Gastrocnemius medialis (tissue), 4 donors: Measurements from ENCODE around the gene SRGAP1. TPM values are rescaled to one million over a fixed set of nuclear protein-coding genes. Genes with fewer than 3 reads are reported as not detected.

Experiments
- ATAC-seq, 2 donors: fragments of 150-250 bp; one replicate each; pipeline ENCODE4 v1.9.1; 2016
- DNase-seq, 2 donors: peaks; one replicate each; pipeline ENCODE4 v3.0.0-alpha.2; 2019
- H3K27ac ChIP-seq, 4 donors: fragments of 200-600 bp; sonication (generic); 1 replicate in 1 of 4; 2 replicates in 3 of 4; pipeline ENCODE4 v1.5.1; 2016 to 2018; ENCODE audit warnings: mild to moderate bottlenecking in 2 of 4, moderate library complexity in 1 of 4
- H3K27me3 ChIP-seq, 3 donors: fragments of 200-600 bp; sonication (generic) in 2 of 3; 1 replicate in 1 of 3; 2 replicates in 2 of 3; pipeline versions ENCODE4 v1.5.1 to v1.6.0; 2016 to 2019; ENCODE audit warnings: mild to moderate bottlenecking in 1 of 3, moderate library complexity in 1 of 3
- H3K36me3 ChIP-seq, 2 donors: fragments of 200-600 bp; sonication (generic) in 1 of 2; one replicate each; pipeline ENCODE4 v1.5.1; 2017 to 2018
- H3K4me1 ChIP-seq, 2 donors: fragments of 200-600 bp; sonication (generic) in 1 of 2; one replicate each; pipeline ENCODE4 v1.5.1; 2016 to 2017; ENCODE audit warnings: mild to moderate bottlenecking in 2 of 2
- H3K4me3 ChIP-seq, 4 donors: fragments of 200-600 bp; sonication (generic) in 3 of 4; 1 replicate in 1 of 4; 2 replicates in 3 of 4; pipeline ENCODE4 v1.5.1; 2016 to 2019; ENCODE audit warnings: mild to moderate bottlenecking in 2 of 4
- H3K9me3 ChIP-seq, 3 donors: fragments of 200-600 bp; sonication (generic) in 2 of 3; 1 replicate in 1 of 3; 2 replicates in 2 of 3; pipeline ENCODE4 v1.5.1; 2016 to 2019
- POLR2A ChIP-seq, 2 donors: fragments of 450-650 bp; IDR thresholded peaks; one replicate each; pipeline ENCODE4 v1.6.1; 2017; ENCODE audit warnings: antibody characterized with exemption in 2 of 2, mild to moderate bottlenecking in 2 of 2, moderate library complexity in 2 of 2
- in situ Hi-C, 4 donors: fragments of 200-750 bp; cut with MboI; loops; one replicate each; pipeline versions ENCODE4 v1.15.0 to v1.8.0; 2017; ENCODE audit warnings: low sequenced_read_pairs in 4 of 4
- intact Hi-C: fragments of 100-400 bp; cut with DNase I; formaldehyde crosslinking; loops from one replicate; pipeline ENCODE4 v1.15.1; 2023; ENCODE audit warnings: low total_unique reads
- total RNA-seq, 4 donors: library from RNA; depleted of rRNA; stranded (reverse); fragments of >200 nt; gene quantifications; one replicate each; pipeline versions ENCODE4 v1.1.0 to v1.2.3, GENCODE V29; 2016
- TF ChIP-seq, protein P1 (sequence below), 5 experiments: fragments of 450-650 bp in 3 of 5; fragments of 200-600 bp in 2 of 5; sonication (generic) in 2 of 5; IDR thresholded peaks in 4 of 5; conservative IDR thresholded peaks in 1 of 5; 1 replicate in 4 of 5; 2 replicates in 1 of 5; pipeline ENCODE4 v1.5.1; 2016 to 2019; ENCODE audit warnings: antibody characterized with exemption in 5 of 5, mild to moderate bottlenecking in 3 of 5, moderate library complexity in 3 of 5

Gene SRGAP1
- total RNA-seq, 4 donors from 2014 or later: 0.36 to 0.85 (median 0.66) TPM

DNA sequence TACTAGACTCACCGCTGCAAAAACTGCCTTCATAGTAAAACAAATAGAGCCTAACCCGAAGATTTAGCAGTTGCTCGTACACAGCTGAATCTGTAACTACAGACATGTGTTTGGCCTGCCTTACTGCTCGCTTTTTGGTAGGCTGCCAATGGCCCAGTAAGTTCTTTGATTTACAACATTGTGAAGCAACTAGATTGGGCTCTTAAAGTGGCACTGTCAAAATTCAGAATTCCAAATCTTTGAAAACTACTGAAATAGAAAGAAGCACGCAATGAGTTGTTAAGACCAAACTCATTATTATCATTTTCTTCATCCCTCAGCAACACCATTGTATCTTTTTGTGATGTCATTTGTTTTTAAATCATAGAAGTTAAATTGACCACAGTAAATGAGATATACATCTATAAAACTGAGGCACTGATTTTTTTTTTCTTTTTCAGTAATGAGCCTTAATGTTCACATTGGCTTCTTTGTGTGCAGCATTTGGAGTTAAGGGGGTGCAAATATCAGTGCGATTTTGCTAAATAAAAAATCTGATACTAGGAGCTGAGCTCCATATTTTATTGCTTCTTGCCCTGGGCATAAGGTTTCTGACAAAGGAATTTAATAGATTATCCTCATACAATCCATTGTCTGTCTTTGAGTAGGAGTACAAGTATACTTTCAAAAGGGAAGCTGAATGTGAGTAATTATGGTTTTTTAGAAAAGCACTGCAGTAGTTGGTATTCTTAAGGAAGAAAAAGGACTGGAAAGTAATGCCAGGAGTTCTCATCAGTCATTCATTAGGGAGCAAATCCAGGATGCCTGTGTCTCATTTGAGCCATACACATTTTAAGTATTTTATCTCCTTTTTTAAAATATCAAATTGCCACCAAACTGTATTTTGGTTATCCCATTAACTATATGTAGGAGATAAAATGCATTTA, 239.0 kb downstream of the SRGAP1 start:
- Histone ChIP-seq H3K36me3 (no peaks in the 10 kb centered on the region), H3K4me1 (peaks cover 19 to 22% of the 10 kb centered on the region in 2 donors), H3K9me3 (no peaks in the 10 kb centered on the region), H3K27ac (peak overlapping the region; percentile 47 to 65 (median 58)), H3K27me3 (no peaks in the 10 kb centered on the region), H3K4me3 (no peak overlapping the region)
- in situ Hi-C loops: no loop called here
- intact Hi-C loops: no loop called here
- DNase-seq: peak; percentile 73 to 83
- ATAC-seq: peak; percentile 97 to 98
- TF ChIP-seq, protein P1, sequence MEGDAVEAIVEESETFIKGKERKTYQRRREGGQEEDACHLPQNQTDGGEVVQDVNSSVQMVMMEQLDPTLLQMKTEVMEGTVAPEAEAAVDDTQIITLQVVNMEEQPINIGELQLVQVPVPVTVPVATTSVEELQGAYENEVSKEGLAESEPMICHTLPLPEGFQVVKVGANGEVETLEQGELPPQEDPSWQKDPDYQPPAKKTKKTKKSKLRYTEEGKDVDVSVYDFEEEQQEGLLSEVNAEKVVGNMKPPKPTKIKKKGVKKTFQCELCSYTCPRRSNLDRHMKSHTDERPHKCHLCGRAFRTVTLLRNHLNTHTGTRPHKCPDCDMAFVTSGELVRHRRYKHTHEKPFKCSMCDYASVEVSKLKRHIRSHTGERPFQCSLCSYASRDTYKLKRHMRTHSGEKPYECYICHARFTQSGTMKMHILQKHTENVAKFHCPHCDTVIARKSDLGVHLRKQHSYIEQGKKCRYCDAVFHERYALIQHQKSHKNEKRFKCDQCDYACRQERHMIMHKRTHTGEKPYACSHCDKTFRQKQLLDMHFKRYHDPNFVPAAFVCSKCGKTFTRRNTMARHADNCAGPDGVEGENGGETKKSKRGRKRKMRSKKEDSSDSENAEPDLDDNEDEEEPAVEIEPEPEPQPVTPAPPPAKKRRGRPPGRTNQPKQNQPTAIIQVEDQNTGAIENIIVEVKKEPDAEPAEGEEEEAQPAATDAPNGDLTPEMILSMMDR (IDR thresholded peaks at IDR 0.05 in 4 of 5, conservative IDR thresholded peaks at IDR 0.05 in 1 of 5): no peak
- no peak for TF ChIP-seq POLR2A (IDR thresholded peaks at IDR 0.05)

DNA sequence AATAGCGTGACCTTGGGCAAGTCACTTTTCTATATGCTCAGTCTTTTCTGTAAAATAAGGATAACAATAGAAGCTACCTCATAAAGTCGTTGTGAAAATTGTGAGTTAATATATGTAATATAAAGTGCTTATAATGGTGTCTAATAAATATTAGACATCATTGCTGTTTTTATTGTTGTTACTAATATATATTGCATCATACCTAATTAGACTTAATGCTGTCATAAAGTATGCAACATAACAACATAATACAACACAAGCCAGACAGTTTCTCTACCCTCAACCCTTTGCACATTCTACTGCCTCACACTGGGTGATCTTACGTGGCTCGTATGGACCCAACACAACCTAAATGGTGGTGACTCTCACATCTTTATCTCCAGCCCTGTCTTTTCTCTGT, 240.7 kb downstream of the SRGAP1 start:
- Histone ChIP-seq H3K27ac (no peak overlapping the region), H3K27me3 (no peaks in the 10 kb centered on the region), H3K36me3 (no peaks in the 10 kb centered on the region), H3K4me1 (peaks cover 27 to 37% of the 10 kb centered on the region in 2 donors), H3K9me3 (no peaks in the 10 kb centered on the region), H3K4me3 (no peak overlapping the region)
- in situ Hi-C loops: no loop called here
- no peak for DNase-seq
- intact Hi-C loops: loop anchor here (5.0 kb wide), 2 partner anchors 97 to 137 kb away; partner anchors contain the start of gene KICS2
- TF ChIP-seq POLR2A (IDR thresholded peaks at IDR 0.05): no peak
- TF ChIP-seq, protein P1 (IDR thresholded peaks at IDR 0.05 in 4 of 5, conservative IDR thresholded peaks at IDR 0.05 in 1 of 5): no peak
- ATAC-seq: no peak

DNA sequence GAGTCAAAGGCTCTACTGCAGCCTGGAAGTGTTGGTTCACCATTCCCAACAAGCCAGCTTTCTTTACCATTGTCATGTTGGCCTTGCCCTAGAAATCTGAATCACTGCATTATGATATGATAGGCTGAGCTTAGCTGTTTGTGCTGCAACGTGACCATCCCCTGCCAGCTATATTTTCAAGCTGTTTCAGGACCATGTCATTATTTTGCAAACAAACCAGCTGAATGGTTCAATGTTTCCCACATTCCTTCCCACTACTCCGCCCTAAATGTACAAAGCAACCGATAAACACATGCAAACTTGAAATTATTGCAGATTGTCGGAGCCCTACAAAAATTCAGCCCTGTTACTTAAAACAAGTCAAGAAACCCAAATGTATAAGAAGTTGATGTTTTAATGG, 241.5 kb downstream of the SRGAP1 start:
- ATAC-seq (no peak), DNase-seq (no peak)
- intact Hi-C loops: loop anchor here (5.0 kb wide), 2 partner anchors 96 to 136 kb away; partner anchors contain the start of gene KICS2
- Histone ChIP-seq H3K36me3 (no peaks in the 10 kb centered on the region), H3K27ac (no peak overlapping the region), H3K4me3 (no peak overlapping the region), H3K4me1 (peaks cover 27 to 37% of the 10 kb centered on the region in 2 donors), H3K27me3 (no peaks in the 10 kb centered on the region), H3K9me3 (no peaks in the 10 kb centered on the region)
- TF ChIP-seq, protein P1 (IDR thresholded peaks at IDR 0.05 in 4 of 5, conservative IDR thresholded peaks at IDR 0.05 in 1 of 5): no peak
- no peak for TF ChIP-seq POLR2A (IDR thresholded peaks at IDR 0.05)
- in situ Hi-C loops: no loop called here

DNA sequence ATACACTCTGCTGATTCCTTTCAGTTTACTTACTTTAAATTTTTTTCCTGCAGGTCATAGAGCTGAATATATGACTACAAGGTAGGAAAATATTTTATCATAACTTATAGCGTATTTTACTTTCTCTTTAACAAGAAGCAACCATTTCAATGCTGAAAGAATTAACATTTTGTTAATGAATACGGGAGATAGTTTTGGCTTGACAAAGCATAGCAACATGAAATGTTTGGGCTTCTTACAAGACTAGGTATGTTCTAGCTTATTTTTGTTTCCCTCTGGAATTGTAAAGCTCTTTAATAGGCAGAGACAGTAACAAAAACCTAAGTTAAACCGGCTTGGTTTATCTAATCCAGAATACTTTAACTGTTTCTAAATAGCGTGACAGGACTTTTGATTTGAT, 242.4 kb downstream of the SRGAP1 start:
- Histone ChIP-seq H3K4me3 (no peak overlapping the region), H3K4me1 (peaks cover 27 to 37% of the 10 kb centered on the region in 2 donors), H3K36me3 (no peaks in the 10 kb centered on the region), H3K27me3 (no peaks in the 10 kb centered on the region), H3K27ac (no peak overlapping the region), H3K9me3 (no peaks in the 10 kb centered on the region)
- no peak for TF ChIP-seq POLR2A (IDR thresholded peaks at IDR 0.05)
- TF ChIP-seq, protein P1 (IDR thresholded peaks at IDR 0.05 in 4 of 5, conservative IDR thresholded peaks at IDR 0.05 in 1 of 5): no peak
- in situ Hi-C loops (no loop called here), intact Hi-C loops (loop anchor here (5.0 kb wide), 2 partner anchors 95 to 135 kb away; partner anchors contain the start of gene KICS2)
- ATAC-seq (no peak), DNase-seq (no peak)
